Endothelial cell (in vitro differentiated cells): ENCODE results near the gene ABCG1. TPM values are rescaled to one million over a fixed set of nuclear protein-coding genes. Genes with fewer than 3 reads are reported as not detected.

Source experiments
- DNase-seq: peaks from one replicate; pipeline ENCODE4 v3.0.0; 2021; ENCODE audit warnings: low spot score
- H3K27ac Mint-ChIP-seq: one replicate; pipeline ENCODE4 v1.8.0; 2021; ENCODE audit warnings: mixed read lengths, inconsistent platforms; ENCODE audit not compliant: unreplicated experiment
- H3K27me3 Mint-ChIP-seq: one replicate; pipeline ENCODE4 v1.8.0; 2021; ENCODE audit warnings: mild to moderate bottlenecking, moderate library complexity, mixed read lengths, inconsistent platforms; ENCODE audit not compliant: unreplicated experiment
- H3K36me3 Mint-ChIP-seq: one replicate; pipeline ENCODE4 v1.8.0; 2021; ENCODE audit warnings: mild to moderate bottlenecking, low read depth, mixed read lengths, inconsistent platforms; ENCODE audit not compliant: unreplicated experiment
- H3K4me1 Mint-ChIP-seq: one replicate; pipeline ENCODE4 v1.8.0; 2021; ENCODE audit warnings: mild to moderate bottlenecking, mixed read lengths, inconsistent platforms; ENCODE audit not compliant: unreplicated experiment
- H3K4me3 Mint-ChIP-seq: one replicate; pipeline ENCODE4 v1.8.0; 2021; ENCODE audit warnings: mild to moderate bottlenecking, mixed read lengths, inconsistent platforms; ENCODE audit not compliant: unreplicated experiment
- H3K9me3 Mint-ChIP-seq: one replicate; pipeline ENCODE4 v1.8.0; 2021; ENCODE audit warnings: mixed read lengths, inconsistent platforms; ENCODE audit not compliant: unreplicated experiment
- CTCF ChIP-seq: fragments of 200-600 bp; sonication (generic); IDR thresholded peaks from one replicate; pipeline ENCODE4 v1.5.0; 2021; ENCODE audit warnings: antibody characterized with exemption; ENCODE audit not compliant: unreplicated experiment
- total RNA-seq: library from RNA; stranded (reverse); fragmentation: NEBNext Ultra II Directional; extraction: Animal tissue kit (Norgen Biotek cat#: 25700); gene quantifications from one replicate; pipeline ENCODE4 v1.2.1, GENCODE V29; 2021; ENCODE audit not compliant: unreplicated experiment

ABCG1 gene
- total RNA-seq, 1 donor from 2014 or later = 48.9 TPM

GRCh38 chr21:42266971-42267556 is 48.1 kb downstream of the ABCG1 start:
- H3K27me3 Mint-ChIP-seq = peaks cover 6% of the 10 kb centered on the region
- peaks cover 54% of the 10 kb centered on the region for H3K4me1 Mint-ChIP-seq
- H3K27ac Mint-ChIP-seq = no peak overlapping the region
- DNase-seq = no peak
- H3K4me3 Mint-ChIP-seq = no peak overlapping the region
- H3K9me3 Mint-ChIP-seq = no peaks in the 10 kb centered on the region
- H3K36me3 Mint-ChIP-seq = peaks cover 14% of the 10 kb centered on the region
- TF ChIP-seq CTCF = no peak

GRCh38 chr21:42269386-42269785 is 50.4 kb downstream of the ABCG1 start:
- H3K36me3 Mint-ChIP-seq = peaks cover 12% of the 10 kb centered on the region
- no peak for TF ChIP-seq CTCF
- H3K4me1 Mint-ChIP-seq = peaks cover 32% of the 10 kb centered on the region
- no peak overlapping the region for H3K27ac Mint-ChIP-seq
- peaks cover 3% of the 10 kb centered on the region for H3K27me3 Mint-ChIP-seq
- DNase-seq = no peak
- no peaks in the 10 kb centered on the region for H3K9me3 Mint-ChIP-seq
- H3K4me3 Mint-ChIP-seq = no peak overlapping the region

- Mint-ChIP-seq H3K27me3 (peaks cover 5% of the 10 kb centered on the region), H3K36me3 (peaks cover 13% of the 10 kb centered on the region), H3K4me3 (peak overlapping the region; percentile 57), H3K27ac (no peak overlapping the region), H3K4me1 (peaks cover 28% of the 10 kb centered on the region), H3K9me3 (no peaks in the 10 kb centered on the region)
- no peak for TF ChIP-seq CTCF
- no peak for DNase-seq
These were observed 52.1 kb downstream of the ABCG1 start for GRCh38 chr21:42271065-42271464.

GRCh38 chr21:42272109-42272962 is 53.4 kb downstream of the ABCG1 start:
- Mint-ChIP-seq H3K27me3 (peaks cover 5% of the 10 kb centered on the region), H3K36me3 (peaks cover 19% of the 10 kb centered on the region), H3K9me3 (no peaks in the 10 kb centered on the region), H3K4me3 (no peak overlapping the region), H3K4me1 (peaks cover 22% of the 10 kb centered on the region), H3K27ac (no peak overlapping the region)
- no peak for DNase-seq
- TF ChIP-seq CTCF = no peak
